Measurements from ENCODE around the gene VIT.

Gene VIT

GRCh38 chr2:36727550-36727949, 31.0 kb downstream of the VIT start:
- Histone ChIP-seq H3K36me3 (ENCODE audit: insufficient read depth, low read length) (no peaks in the 10 kb centered on the region), H3K4me3 (ENCODE audit: low read length, poor library complexity, severe bottlenecking) (no peak overlapping the region), H3K9me3 (ENCODE audit: insufficient read depth, low read depth, low read length) (no peaks in the 10 kb centered on the region), H3K9me2 (replicated peaks; ENCODE audit: low read depth, low read length) (no peaks in the 10 kb centered on the region), H3K79me2 (ENCODE audit: insufficient read depth, low read length) (no peaks in the 10 kb centered on the region), H3K27me3 (ENCODE audit: insufficient read depth, low read length, poor library complexity, severe bottlenecking) (no peaks in the 10 kb centered on the region), H2AFZ (ENCODE audit: low read length) (no peak overlapping the region), H3K4me2 (ENCODE audit: low read depth, low read length, poor library complexity, severe bottlenecking) (no peak overlapping the region), H3K9ac (ENCODE audit: low read depth, low read length, poor library complexity, severe bottlenecking) (no peak overlapping the region), H3K4me1 (ENCODE audit: insufficient read depth, low read length, poor library complexity, severe bottlenecking) (no peaks in the 10 kb centered on the region), H3F3A (ENCODE audit: low read depth) (no peaks in the 10 kb centered on the region), H4K20me1 (ENCODE audit: insufficient read depth, low read length, poor library complexity, severe bottlenecking) (no peaks in the 10 kb centered on the region)
- no peak for TF ChIP-seq EZH2phosphoT487 (IDR thresholded peaks at IDR 0.05; ENCODE audit: borderline replicate concordance)
- TF ChIP-seq, protein P1, sequence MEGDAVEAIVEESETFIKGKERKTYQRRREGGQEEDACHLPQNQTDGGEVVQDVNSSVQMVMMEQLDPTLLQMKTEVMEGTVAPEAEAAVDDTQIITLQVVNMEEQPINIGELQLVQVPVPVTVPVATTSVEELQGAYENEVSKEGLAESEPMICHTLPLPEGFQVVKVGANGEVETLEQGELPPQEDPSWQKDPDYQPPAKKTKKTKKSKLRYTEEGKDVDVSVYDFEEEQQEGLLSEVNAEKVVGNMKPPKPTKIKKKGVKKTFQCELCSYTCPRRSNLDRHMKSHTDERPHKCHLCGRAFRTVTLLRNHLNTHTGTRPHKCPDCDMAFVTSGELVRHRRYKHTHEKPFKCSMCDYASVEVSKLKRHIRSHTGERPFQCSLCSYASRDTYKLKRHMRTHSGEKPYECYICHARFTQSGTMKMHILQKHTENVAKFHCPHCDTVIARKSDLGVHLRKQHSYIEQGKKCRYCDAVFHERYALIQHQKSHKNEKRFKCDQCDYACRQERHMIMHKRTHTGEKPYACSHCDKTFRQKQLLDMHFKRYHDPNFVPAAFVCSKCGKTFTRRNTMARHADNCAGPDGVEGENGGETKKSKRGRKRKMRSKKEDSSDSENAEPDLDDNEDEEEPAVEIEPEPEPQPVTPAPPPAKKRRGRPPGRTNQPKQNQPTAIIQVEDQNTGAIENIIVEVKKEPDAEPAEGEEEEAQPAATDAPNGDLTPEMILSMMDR (conservative IDR thresholded peaks at IDR 0.05; ENCODE audit: low read length) = no peak

DNA sequence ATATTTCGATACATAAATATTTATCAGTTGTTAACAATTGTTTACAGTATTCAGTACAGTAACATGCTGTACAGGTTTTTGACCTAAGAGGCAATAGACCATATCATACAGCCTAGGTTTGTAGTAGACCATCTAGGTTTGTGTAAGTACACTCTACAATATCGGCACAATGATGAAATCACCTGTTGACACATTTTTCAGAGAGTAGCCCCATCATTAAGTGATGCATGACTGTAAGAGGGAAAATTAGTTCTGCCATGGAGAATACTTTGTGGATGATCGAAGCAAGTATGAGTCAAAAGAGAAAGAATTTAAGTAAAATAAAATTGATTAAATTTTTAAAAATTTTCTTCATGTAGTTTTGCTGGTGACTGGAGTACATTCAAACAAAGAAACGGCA, 32.6 kb downstream of the VIT start:
- Histone ChIP-seq H3K9ac (ENCODE audit: low read depth, low read length, poor library complexity, severe bottlenecking) (no peak overlapping the region), H3K4me3 (ENCODE audit: low read length, poor library complexity, severe bottlenecking) (no peak overlapping the region), H3K9me3 (ENCODE audit: insufficient read depth, low read depth, low read length) (no peaks in the 10 kb centered on the region), H2AFZ (ENCODE audit: low read length) (no peak overlapping the region), H3K4me2 (ENCODE audit: low read depth, low read length, poor library complexity, severe bottlenecking) (no peak overlapping the region), H3F3A (ENCODE audit: low read depth) (no peaks in the 10 kb centered on the region), H3K79me2 (ENCODE audit: insufficient read depth, low read length) (no peaks in the 10 kb centered on the region), H3K36me3 (ENCODE audit: insufficient read depth, low read length) (no peaks in the 10 kb centered on the region), H3K9me2 (replicated peaks; ENCODE audit: low read depth, low read length) (no peaks in the 10 kb centered on the region), H4K20me1 (ENCODE audit: insufficient read depth, low read length, poor library complexity, severe bottlenecking) (no peaks in the 10 kb centered on the region), H3K4me1 (ENCODE audit: insufficient read depth, low read length, poor library complexity, severe bottlenecking) (no peaks in the 10 kb centered on the region), H3K27me3 (ENCODE audit: insufficient read depth, low read length, poor library complexity, severe bottlenecking) (no peaks in the 10 kb centered on the region)
- TF ChIP-seq, protein P1 (conservative IDR thresholded peaks at IDR 0.05; ENCODE audit: low read length) = no peak
- no peak for TF ChIP-seq EZH2phosphoT487 (IDR thresholded peaks at IDR 0.05; ENCODE audit: borderline replicate concordance)

GRCh38 chr2:36731941-36732672, 35.6 kb downstream of the VIT start:
- Histone ChIP-seq H3K9ac (ENCODE audit: low read depth, low read length, poor library complexity, severe bottlenecking) (no peak overlapping the region), H4K20me1 (ENCODE audit: insufficient read depth, low read length, poor library complexity, severe bottlenecking) (no peaks in the 10 kb centered on the region), H2AFZ (ENCODE audit: low read length) (no peak overlapping the region), H3K9me2 (replicated peaks; ENCODE audit: low read depth, low read length) (no peaks in the 10 kb centered on the region), H3K4me3 (ENCODE audit: low read length, poor library complexity, severe bottlenecking) (no peak overlapping the region), H3K4me1 (ENCODE audit: insufficient read depth, low read length, poor library complexity, severe bottlenecking) (no peaks in the 10 kb centered on the region), H3K79me2 (ENCODE audit: insufficient read depth, low read length) (no peaks in the 10 kb centered on the region), H3F3A (ENCODE audit: low read depth) (no peaks in the 10 kb centered on the region), H3K9me3 (ENCODE audit: insufficient read depth, low read depth, low read length) (no peaks in the 10 kb centered on the region), H3K27me3 (ENCODE audit: insufficient read depth, low read length, poor library complexity, severe bottlenecking) (no peaks in the 10 kb centered on the region), H3K4me2 (ENCODE audit: low read depth, low read length, poor library complexity, severe bottlenecking) (no peak overlapping the region), H3K36me3 (ENCODE audit: insufficient read depth, low read length) (no peaks in the 10 kb centered on the region)
- no peak for TF ChIP-seq EZH2phosphoT487 (IDR thresholded peaks at IDR 0.05; ENCODE audit: borderline replicate concordance)
- TF ChIP-seq, protein P1 (conservative IDR thresholded peaks at IDR 0.05; ENCODE audit: low read length) = no peak

All from Loucy (cell line).